HG02763 (cell line): ENCODE measurements around the gene KRT33B.
"Not testable (repeated sequence)": the region's sequence is repeated elsewhere in the genome, so short reads cannot be mapped to it uniquely, and the experiment has no call there.

Experiments
- ATAC-seq: cut with Tn5 transposase; IDR thresholded peaks from one replicate; pipeline ENCODE4 v1.9.1; 2021; ENCODE audit warnings: mild to moderate bottlenecking, moderate library complexity; ENCODE audit not compliant: unreplicated experiment

The KRT33B gene

DNA sequence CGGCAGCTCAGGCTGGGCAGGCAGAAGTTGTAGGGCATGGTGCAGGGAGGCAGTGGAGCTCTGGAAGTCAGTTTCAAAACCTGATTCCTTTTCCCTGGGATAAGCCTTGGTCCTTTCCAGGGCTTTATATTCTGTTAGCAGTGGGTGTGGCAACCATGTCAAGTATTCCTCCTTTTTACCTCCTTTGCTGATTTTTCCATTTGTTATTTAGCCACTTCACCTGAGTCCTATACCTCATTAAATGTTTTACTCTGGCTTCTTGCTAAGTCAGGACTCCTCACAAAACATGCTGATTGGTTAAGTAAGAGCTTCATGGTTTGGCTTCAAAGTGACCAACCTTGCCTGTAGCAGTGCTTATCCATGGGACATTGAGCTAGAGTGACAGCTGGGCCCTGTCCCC lies at the start of gene KRT33B:
Gene KRT33B (minus strand): TSS at position 101 of the 400 bp plus-strand sequence. CDS start 63 bp downstream, at position 38.
- ATAC-seq: no peak

DNA sequence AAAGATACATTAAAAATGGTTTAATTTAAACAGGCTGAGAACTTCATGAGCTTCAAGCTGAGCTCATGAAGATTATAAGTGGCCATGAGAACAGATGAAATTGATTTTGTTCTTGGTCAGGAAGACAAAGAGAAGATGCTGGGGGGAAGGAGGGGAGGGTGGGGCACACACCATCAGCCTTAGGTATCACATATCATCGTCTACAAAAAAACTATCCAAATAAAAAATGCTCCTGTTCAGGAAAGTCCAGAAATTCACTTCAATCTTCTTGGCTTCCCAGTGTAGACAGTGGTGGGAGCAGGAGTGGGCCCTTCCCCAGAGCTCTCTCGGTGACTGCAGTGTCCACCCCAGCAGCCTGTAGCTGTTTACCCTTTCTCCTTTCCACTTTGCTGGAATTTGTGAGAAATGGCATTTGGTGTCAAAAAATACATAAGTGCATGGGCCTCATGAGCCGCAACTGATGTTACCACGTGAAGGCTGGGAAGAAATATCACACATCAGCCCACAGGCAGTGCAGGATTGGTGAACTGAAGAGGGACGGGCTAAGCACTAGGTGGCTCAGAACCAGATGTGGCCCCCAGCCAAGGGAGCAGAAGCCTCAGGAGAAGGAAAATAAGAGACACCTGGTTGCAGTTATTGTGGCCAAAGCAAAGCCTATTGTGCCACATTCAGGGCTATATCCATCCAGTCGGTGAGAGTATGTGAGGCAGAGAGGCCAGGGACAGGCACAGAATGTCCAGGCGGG lies 48.7 kb upstream of the KRT33B start:
- ATAC-seq: no peak

DNA sequence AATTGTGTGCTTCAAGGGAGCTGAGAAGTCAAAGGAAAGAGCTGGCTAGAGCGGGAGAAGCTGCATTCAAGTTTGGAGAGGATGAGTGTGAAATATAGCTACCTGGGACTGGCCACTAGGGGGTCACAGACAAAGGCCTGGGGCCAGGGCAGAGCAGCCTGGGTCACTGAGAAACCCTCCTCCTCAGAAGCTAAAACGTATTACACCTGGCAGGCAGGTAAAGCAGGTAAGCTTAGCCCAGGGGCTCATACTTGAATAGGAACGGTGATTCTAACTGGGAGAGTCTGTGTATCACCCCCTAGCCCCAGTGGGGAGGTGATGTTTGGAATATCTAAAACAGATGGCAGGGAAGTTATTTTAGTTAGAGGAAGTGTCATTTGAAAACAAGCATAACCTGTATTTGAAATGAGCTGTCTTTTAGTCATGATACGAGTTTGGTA lies 48.0 kb upstream of the KRT33B start:
- no peak for ATAC-seq

DNA sequence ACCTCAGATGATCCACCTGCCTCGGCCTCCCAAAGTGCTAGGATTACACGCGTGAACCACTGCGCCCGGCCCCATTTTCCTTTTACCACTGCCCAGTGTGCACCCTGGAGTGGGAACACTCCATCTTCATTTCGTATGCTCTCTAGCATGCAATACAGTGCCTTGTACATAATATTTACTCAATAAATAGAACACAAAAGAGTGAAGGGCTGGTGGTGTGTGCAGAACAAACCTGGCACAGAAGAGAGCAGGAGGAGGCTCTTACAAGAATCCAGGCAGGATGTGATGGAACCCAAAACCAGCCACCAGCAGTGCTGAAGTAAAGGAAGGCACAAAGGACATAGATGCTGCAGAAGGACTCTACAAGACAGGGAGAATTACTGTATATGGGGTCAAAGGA lies 47.5 kb upstream of the KRT33B start:
- no peak for ATAC-seq

DNA sequence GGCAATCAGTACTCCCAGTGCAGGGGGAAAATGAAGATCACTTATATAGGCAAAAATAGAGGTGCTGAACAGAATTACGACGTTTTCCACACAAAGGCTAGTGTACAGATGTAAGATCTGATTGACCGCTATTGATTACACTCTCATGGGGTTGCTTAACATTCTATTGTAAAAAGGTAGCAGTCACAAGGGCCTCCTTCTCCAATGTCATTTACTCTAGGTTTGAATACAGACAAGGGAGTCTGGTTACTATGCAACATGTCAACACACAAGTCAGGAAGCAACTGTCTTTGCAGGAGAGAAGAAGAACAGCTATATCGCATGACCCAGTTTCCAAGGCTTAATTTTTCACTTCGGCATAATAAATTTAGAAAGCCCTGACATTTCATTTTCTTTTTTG lies 46.9 kb upstream of the KRT33B start:
- ATAC-seq: no peak

DNA sequence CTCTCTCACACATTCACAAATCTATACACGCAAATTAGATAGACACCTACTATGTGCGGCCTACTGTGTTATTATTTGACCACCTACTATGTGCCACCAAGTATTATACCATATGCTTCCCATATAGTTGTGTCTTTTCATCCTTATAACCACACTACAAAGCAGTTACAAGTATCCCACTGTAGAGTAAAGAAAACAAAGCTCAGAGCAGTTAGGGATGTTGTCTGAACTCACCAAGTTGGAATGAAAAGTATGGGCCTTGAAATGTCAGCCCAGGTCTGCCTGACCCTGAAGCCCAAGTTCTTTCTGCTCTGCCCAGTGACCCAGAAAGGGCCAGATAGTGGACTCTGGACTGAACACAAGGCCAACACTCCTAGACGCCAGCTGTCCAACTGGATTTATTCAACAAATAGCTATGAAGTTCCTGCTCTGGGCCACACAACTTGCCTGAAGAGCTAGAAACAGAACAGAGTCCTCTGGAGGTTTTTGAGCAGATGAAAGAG lies 46.3 kb upstream of the KRT33B start:
- no peak for ATAC-seq

DNA sequence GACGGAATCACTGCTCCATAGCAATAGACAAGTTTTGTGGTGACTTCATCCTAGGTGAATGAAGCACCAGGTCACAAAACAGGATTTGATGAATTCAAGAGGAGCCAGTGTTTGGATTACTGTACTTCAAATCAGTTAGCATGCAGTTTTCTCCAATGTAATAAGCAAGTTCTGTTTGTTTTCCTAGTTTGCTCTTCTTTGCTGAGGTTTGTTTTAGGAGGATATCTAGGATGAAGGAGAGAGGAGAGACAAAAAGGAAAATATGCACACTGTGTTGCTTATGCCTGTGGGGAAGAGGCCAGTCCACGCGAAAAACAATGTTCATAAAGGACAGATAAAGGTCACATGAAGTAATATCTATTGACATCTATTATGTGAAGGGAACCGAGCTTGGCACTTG lies 45.8 kb upstream of the KRT33B start:
- no peak for ATAC-seq

DNA sequence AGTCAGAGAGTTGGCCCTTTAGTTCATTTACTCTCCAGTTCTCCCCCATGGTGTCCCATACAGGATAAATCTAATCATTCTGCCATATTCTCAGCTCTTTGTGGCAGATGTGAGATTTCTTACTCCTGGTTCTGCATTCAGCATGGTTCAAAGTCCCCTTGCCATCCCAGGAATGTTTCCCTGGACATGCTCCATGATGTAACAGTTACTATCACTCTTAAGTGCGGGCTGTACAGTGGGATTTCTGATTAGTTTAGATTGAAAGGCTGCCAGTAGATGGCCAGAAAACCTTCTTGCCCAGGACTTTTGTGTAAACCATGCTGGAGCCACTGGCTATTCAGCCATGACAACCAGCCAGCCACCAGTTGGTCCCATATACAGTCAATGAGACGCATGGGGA lies 44.4 kb upstream of the KRT33B start:
- no peak for ATAC-seq

DNA sequence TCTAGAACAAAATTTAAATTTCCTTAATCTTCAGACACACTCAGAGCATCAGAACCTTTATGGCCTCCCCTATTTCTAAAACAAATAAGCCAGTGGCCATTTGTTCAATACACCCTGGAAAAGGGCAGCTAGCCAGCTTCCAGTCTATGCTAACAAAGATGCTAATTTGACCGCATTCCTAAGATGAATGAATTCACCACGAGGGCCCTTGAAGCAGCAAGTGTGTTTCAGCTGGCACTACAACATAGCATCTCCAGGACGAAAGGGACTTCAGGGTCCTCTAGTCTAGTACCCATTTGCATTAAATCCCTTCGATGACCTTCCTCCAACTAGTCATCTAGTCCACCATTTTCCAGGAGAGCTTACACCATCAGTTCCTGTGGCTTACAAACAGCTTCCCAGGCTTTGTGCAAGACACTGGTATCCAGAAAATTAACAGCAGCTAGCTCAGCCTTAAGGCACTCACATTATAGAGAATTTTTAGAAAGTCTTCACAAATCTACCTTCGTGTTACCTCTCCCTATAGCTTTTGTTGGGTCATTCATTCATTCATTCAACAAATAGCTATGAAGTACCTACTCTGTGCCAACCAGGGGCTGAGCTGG lies 43.8 kb upstream of the KRT33B start:
- ATAC-seq: no peak

DNA sequence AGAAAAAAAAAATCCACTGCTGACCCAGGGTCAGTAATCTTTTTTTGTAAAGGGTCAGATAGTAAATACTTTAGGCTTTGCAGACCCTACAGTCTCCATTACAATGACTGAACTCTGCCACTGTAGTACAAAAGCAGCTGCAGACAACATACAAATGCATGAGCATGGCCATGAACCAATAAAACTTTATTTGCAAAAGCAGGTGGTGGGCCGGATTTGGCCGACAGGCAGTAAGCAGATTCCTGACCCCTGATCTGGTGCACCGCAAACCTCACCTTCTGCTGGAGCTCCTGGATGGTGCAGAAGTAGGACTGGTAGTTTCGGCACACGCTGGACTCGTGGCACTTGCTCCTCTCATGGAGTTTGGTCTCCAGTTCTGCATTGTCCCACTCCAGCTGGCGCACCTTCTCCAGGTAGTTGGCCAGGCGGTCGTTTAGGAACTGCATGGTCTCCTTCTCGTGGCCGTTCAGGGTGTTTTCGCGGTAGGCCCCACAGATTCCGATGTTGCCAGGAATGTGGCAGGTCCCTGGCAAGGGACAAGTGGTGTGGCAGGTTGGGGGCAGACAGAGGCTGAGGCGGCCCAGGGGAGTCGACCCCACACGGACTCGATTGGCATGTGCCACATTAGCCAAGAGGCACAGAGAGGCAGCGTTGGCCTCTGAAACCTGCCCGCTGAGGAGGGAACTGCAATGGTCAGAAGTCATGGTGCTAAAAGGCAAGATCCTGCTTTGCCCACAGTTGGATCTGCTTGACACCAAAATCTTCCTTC lies 41.6 kb upstream of the KRT33B start:
- ATAC-seq: no peak

DNA sequence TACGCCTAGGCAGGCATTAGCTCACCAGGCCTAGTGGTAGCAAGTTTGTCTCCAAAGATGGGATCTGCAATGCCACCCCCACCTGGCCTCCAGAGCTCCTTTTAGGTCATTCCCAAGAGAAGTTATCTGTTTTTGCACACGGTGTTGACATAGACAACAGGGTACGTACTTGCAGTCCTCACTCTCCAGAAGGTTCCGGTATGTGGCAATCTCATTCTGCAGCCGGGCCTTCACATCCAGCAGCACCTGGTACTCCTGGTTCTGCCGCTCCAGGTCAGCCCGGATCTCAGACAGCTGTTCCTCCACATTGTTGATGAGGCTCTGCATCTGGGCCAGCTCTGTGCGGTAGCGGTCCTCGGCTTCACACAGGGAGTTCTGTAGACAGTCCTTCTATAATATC lies 37.6 kb upstream of the KRT33B start:
- no peak for ATAC-seq

DNA sequence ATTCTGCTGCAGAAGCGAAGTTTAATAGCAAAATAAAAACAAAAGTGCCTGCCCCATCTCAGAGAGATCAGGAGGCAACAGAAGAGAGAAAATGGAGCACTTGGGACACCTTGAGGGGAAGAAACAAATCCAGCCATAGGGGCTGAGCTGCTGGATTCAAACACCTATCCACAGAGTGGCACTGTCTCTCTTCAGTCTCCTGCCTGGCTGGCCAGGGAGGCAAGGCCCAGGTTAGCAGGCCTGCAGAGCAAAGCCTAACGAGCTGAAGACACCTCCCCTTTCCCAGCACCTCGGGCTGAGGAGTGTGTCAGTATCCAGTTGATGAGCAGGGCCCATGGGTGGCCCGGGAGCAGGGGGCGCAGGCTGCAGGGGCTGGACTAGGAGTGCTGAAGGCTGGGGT lies 36.6 kb upstream of the KRT33B start:
- ATAC-seq: no peak

DNA sequence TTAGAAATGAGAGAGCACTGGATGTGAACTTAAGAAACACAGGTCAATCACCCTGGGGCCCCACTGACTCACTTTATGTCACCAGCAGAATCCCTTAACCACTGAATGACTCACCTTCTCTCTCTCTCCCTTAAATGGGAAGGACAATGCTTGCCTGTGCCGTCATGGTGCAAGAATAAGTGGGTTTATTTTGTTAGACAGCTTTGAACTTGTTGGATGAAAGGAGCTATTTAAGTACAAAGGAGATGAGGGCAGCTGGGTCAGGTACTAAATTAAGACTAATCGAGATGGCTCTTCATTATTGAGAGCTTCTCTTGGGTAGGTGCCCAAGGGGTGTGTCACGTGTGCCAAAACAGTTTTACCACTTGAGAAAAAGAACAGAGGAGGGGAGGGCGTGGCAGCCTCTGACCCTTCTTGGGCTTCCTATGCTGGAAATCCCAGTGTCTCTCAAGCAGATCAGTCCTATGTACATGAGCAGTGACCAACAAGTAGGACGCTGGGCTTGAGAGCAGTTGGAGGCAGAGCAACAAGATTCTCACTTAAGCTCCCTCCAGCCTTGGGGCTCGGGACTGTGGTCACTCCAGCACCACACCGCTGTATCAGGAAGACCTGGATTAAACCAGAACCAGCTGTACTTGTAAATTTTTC lies 34.5 kb upstream of the KRT33B start:
- no peak for ATAC-seq

DNA sequence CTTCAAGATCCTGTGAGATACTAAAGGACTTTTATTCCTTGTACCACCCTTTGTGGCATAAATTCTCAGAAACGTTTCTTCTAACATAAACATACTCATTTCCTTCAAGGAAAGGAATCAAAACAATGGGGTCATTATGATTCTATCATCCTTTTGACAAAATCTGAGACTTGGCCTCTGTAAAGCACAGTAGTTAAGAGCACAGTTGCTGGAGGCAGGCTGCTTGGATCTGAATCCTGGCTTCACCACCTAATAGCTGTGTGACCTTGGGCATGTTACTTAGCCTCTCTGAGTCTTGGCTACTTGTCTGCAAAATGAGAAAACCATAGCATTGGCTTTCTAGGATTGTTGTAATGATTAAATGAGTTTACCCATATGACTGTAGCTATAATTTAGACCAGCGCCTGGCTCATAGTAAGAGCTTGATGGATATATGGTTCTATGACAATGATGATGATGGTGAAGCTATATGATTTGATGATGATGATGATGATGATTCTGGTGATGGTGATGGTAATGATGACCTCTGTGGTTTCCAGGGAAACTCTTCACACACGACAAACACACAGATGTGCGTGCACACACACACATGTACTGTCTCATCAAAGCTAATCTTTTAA lies 33.9 kb upstream of the KRT33B start:
- ATAC-seq: no peak

DNA sequence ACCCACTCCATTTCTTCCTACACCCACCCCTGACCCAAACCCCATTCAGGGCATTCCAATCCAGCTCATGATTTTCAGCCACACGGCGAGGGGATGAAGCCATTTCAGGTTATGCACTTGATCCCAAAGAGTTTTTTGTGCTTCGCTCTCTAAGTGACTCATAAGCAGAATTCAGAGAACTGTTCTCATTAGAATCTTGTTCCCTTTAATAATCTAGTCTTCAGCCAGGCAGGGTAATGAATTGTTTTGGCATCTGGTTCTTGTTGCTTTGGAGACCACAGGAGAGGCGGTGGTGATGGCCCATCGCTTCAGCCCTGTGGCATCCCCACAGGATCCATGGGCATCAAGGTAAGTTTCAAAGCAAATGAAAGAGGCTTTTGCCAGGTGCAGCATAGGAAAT lies 32.5 kb upstream of the KRT33B start:
- no peak for ATAC-seq

DNA sequence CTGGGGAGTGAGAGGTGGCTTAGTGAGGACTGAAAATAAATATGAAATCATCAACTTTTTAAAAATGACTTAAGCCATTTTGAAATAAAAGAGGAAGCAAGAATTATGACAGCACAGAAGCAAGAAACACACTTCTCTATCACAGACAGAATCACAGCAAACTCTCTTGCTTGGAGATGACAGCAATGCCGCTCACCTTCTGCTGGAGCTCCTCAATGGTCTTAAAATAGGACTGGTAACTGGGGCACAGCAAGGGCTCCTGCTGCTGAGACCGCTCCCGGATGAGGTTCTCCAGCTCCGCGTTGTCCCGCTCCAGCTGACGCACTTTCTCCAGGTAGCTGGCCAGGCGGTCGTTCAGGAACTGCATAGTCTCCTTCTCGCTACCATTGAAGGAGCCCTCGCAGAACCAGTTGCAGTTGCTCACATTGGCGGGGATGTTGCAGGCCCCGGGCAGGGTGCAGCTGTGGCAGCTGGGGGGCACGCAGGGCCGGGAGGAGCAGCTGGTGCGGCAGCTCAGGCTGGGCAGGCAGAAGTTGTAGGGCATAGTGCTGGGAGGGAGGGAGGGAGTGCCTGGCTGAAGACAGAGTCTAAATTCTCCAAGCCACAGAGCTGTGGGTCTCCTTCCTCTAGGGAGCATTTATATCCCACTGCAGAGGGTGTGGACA lies 27.5 kb upstream of the KRT33B start, which contains the start of gene KRT31:
Gene KRT31 (minus strand): TSS at position 613 of the 665 bp plus-strand sequence. CDS start 69 bp downstream, at position 544.
- no peak for ATAC-seq

DNA sequence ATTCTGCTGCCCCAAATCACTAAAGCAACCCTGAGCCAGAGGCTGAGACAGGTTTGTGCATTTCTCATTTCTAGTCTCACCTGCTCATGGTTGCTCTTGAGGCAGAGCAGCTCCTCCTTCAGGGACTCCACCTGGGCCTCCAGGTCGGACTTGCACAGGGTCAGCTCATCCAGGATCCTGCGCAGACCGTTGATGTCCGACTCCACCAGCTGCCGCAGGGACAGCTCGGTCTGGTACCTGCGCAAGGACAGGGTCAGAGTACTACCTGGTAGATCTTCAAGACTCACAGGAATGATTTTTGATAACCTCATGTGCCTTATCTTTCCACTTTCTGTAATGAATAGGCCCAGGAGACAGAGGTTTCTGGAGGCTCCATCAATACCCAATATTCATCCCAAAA lies 26.7 kb upstream of the KRT33B start:
- no peak for ATAC-seq

DNA sequence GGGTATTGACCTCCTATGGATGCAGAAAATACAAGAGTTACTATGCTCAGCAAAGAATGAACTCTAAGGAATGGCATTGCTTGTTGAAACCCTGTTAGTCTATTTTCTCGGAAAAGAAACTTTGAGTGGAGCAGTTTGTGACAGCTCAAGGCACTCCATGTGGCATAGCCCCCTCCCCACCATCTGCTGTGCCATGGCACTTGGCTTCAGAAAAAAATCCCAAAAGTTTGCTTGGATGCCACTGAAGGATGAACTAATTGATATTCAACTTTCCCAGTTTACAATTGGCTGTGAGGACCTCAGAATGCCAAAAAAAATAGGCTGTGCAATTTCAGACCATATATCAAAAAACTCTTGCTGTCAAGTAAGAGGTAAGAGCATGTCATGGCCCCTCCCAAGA lies 26.0 kb upstream of the KRT33B start:
- no peak for ATAC-seq

DNA sequence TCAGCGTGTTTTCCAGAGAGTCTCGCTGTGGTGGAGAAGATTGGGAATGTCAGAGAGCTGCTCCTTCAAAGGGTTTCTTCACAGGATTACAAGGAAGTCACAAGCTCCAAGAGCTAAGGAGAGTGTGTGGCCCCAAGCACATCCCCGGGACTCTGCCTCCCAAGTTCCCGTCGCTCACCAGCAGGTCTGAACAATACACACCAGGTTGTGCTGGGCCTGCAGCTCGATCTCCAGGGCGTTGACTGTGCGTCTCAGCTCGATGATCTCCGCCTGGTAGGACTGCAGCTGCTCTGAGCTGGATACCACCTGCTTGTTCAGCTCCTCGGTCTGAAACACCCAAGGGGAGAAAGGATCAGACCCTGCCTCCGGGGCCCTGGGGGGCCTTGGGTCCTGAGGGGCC lies 25.4 kb upstream of the KRT33B start:
- ATAC-seq: not testable (repeated sequence)
